HEK293 (cell line): Measurements from ENCODE around the gene HSD17B8.
A peak's percentile ranks its signal among the peaks of the same experiment; 100 is the strongest.

ENCODE experiments used
- CTCF ChIA-PET: fragments of 350-600 bp; formaldehyde crosslinking; extraction: SDS; loops from one replicate; lab custom pipeline; 2021; ENCODE audit warnings: antibody characterized with exemption; lab: Yijun Ruan, JAX
- POLR2A ChIA-PET: fragments of 300-600 bp; formaldehyde crosslinking; extraction: SDS; loops from one replicate; lab custom pipeline; 2020; ENCODE audit warnings: antibody characterized with exemption, inconsistent platforms; lab: Yijun Ruan, JAX
- H3K27ac ChIP-seq: fragments of 200-500 bp; sonication (Bioruptor generic); 2 replicates; pipeline ENCODE4 v1.5.1; 2014; ENCODE audit warnings: low read depth, low read length, control low read depth, inconsistent platforms; ENCODE audit errors: extremely low read depth
- H3K36me3 ChIP-seq, 2 experiments: fragments of 200-500 bp in 1 of 2; sonication (Bioruptor generic) in 1 of 2; 1 replicate in 1 of 2; 2 replicates in 1 of 2; pipeline ENCODE4 v1.5.1; 2014 to 2017; ENCODE audit warnings: inconsistent platforms in 2 of 2, low read length in 2 of 2; ENCODE audit not compliant: control insufficient read depth in 2 of 2, insufficient read depth in 1 of 2
- H3K4me1 ChIP-seq: fragments of 200-500 bp; sonication (Bioruptor generic); 2 replicates; pipeline ENCODE4 v1.5.1; 2014; ENCODE audit warnings: mild to moderate bottlenecking, low read length, inconsistent platforms; ENCODE audit not compliant: control insufficient read depth, insufficient read depth
- H3K4me3 ChIP-seq: 2 replicates; pipeline ENCODE4 v1.5.1; 2011; ENCODE audit warnings: low read depth, mild to moderate bottlenecking, control low read depth, low read length, moderate library complexity
- H3K9me3 ChIP-seq: fragments of 200-500 bp; sonication (Bioruptor generic); 2 replicates; pipeline ENCODE4 v1.5.1; 2014; ENCODE audit warnings: low read depth, low read length, inconsistent platforms; ENCODE audit not compliant: control insufficient read depth, insufficient read depth
- HOXD13 ChIP-seq: sonication (generic); formaldehyde crosslinking; IDR thresholded peaks from 2 replicates; pipeline ENCODE4 v1.8.0; 2022; ENCODE audit warnings: missing genetic modification reagents, borderline replicate concordance
- INSM2 ChIP-seq: fragments of 450-650 bp; formaldehyde crosslinking; IDR thresholded peaks from 2 replicates; pipeline ENCODE4 v1.5.1; 2016; ENCODE audit warnings: missing biosample characterization, missing genetic modification characterization
- MZF1 ChIP-seq: fragments of 450-650 bp; formaldehyde crosslinking; IDR thresholded peaks from 2 replicates; pipeline ENCODE4 v1.5.1; 2017; ENCODE audit warnings: missing biosample characterization, missing genetic modification characterization, borderline replicate concordance
- PRDM2 ChIP-seq: fragments of 450-650 bp; formaldehyde crosslinking; IDR thresholded peaks from 2 replicates; pipeline ENCODE4 v1.5.1; 2016; ENCODE audit warnings: missing biosample characterization, missing genetic modification characterization, borderline replicate concordance
- WT1 ChIP-seq: fragments of 450-650 bp; formaldehyde crosslinking; IDR thresholded peaks from 2 replicates; pipeline ENCODE4 v1.5.1; 2016; ENCODE audit warnings: missing biosample characterization, missing genetic modification characterization
- YY2 ChIP-seq: fragments of 450-650 bp; formaldehyde crosslinking; IDR thresholded peaks from 2 replicates; pipeline ENCODE4 v1.5.1; 2016; ENCODE audit warnings: missing biosample characterization, missing genetic modification characterization
- ZBTB26 ChIP-seq: fragments of 450-650 bp; formaldehyde crosslinking; optimal IDR thresholded peaks from 2 replicates; pipeline ENCODE3; 2016; ENCODE audit warnings: missing biosample characterization, mild to moderate bottlenecking, missing genetic modification characterization
- ZEB2 ChIP-seq: fragments of 450-650 bp; formaldehyde crosslinking; IDR thresholded peaks from 2 replicates; pipeline ENCODE4 v1.5.1; 2016; ENCODE audit warnings: missing biosample characterization, missing genetic modification characterization
- ZNF211 ChIP-seq: fragments of 450-650 bp; formaldehyde crosslinking; IDR thresholded peaks from 2 replicates; pipeline ENCODE4 v1.5.1; 2016; ENCODE audit warnings: low read depth, missing biosample characterization, missing genetic modification characterization
- ZNF449 ChIP-seq: fragments of 450-650 bp; formaldehyde crosslinking; IDR thresholded peaks from 2 replicates; pipeline ENCODE4 v1.5.1; 2017; ENCODE audit warnings: missing biosample characterization, mild to moderate bottlenecking, missing genetic modification characterization, moderate library complexity
- ZNF529 ChIP-seq: fragments of 450-650 bp; formaldehyde crosslinking; IDR thresholded peaks from 2 replicates; pipeline ENCODE4 v1.5.1; 2017; ENCODE audit warnings: missing genetic modification characterization, missing biosample characterization; ENCODE audit not compliant: insufficient replicate concordance
- ZNF530 ChIP-seq: fragments of 450-650 bp; formaldehyde crosslinking; IDR thresholded peaks from 2 replicates; pipeline ENCODE4 v1.5.1; 2016; ENCODE audit warnings: low read depth, missing biosample characterization, missing genetic modification characterization
- ZNF548 ChIP-seq: fragments of 450-650 bp; formaldehyde crosslinking; IDR thresholded peaks from 2 replicates; pipeline ENCODE4 v1.5.1; 2016; ENCODE audit warnings: missing biosample characterization, missing genetic modification characterization
- ZNF560 ChIP-seq: fragments of 450-650 bp; formaldehyde crosslinking; IDR thresholded peaks from 2 replicates; pipeline ENCODE4 v1.5.1; 2017; ENCODE audit warnings: missing biosample characterization, missing genetic modification characterization, borderline replicate concordance
- ZNF660 ChIP-seq: fragments of 450-650 bp; IDR thresholded peaks from 2 replicates; pipeline ENCODE4 v1.5.1; 2018; ENCODE audit warnings: missing biosample characterization, mild to moderate bottlenecking, missing genetic modification characterization
- ZNF747 ChIP-seq: fragments of 450-650 bp; formaldehyde crosslinking; IDR thresholded peaks from 2 replicates; pipeline ENCODE4 v1.5.1; 2016; ENCODE audit warnings: missing biosample characterization, missing genetic modification characterization
- ZNF830 ChIP-seq: fragments of 450-650 bp; IDR thresholded peaks from 2 replicates; pipeline ENCODE4 v1.5.0; 2018; ENCODE audit warnings: missing biosample characterization, missing genetic modification characterization, low read depth, mild to moderate bottlenecking, moderate library complexity
- ZSCAN18 ChIP-seq: fragments of 450-650 bp; formaldehyde crosslinking; IDR thresholded peaks from 2 replicates; pipeline ENCODE4 v1.5.1; 2016; ENCODE audit warnings: missing biosample characterization, missing genetic modification characterization
- TF ChIP-seq, protein P1 (sequence below): fragments of 450-650 bp; formaldehyde crosslinking; IDR thresholded peaks from 2 replicates; pipeline ENCODE4 v1.5.1; 2016; ENCODE audit warnings: missing biosample characterization, missing genetic modification characterization

Gene HSD17B8

DNA sequence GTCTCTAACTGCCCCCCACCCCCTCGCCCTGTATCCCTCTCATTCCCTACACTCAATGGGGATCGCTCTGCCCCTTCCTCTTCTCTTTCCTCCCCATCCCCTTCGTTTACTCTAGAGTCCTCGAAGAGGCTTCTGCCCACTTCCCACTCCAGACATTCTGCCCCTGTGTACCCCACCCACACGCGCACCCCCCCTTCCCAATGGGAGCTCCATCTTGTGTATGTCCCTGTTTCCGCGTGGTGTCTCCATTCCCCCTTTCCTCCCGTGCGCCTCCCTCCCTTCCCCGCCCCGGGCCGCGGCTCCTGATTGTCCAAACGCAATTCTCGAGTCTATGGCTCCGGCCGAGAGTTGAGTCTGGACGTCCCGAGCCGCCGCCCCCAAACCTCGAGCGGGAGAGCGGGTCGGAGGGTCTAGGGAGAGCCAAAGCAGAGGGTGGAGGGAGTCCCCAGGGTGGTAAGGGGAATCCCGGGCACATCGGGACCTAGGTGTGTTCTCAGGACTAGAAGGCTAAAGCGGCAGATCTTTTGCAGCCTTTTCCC, 3.2 kb downstream of the HSD17B8 start (continued):
- TF ChIP-seq ZSCAN18 (tag by site-specific recombination) = no peak
- no peak for TF ChIP-seq ZNF449
- TF ChIP-seq ZNF529 (tag by site-specific recombination) = no peak
- no peak for TF ChIP-seq INSM2 (tag by site-specific recombination)

DNA sequence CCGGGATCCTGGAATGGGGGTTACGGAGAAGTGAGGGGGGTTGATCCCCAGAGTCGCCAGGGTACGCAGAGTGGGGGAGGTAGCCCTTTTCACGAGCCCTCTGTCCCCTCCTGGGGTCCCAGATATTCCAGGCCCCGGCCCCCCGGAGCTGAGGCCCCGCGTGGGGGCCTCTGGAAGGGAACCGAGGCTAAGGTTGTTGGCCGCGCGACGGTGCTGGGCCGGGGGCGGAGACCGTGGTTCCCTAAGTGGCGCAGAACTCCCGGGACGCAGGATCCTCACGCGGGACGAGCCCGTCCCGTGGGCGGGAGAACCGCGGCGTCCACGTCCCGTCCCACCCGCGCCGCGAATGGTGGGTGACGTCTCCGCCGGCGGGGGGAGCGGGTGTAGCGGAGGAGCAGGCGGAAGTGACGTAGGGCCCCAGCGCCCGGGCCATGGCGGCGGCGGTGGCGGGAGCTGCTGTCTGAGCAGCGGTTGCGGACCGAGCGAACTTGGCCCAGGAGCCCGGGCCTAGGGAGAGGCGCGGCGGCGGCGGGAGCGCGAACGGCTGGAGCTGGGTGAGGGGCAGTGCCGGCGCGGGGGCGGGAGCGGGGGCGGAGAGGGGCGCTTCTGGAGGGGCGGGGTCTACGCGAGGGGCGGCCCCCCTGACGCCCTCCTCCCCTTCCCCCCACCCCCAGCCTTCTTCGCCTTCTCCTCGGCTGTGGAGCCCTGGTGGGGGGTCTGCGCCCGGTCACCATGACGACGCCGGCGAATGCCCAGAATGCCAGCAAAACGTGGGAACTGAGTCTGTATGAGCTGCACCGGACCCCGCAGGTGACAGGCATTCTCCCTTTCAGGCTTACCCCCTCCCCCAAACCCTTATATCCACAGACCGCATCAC, 3.9 kb downstream of the HSD17B8 start, which contains the start of gene RING1:
TSS of gene RING1 (plus strand) at position 410 of the 877 bp plus-strand sequence. CDS start at position 733, 323 bp downstream.
- peak within 1 kb of the TSS; percentile 88 for H3K4me3 ChIP-seq
- POLR2A ChIA-PET = interaction anchor here (0.5 to 2.8 kb wide), 26 partner anchors 8 to 383 kb away, joined by 3 to 25 read pairs (median 6); partner anchors contain the start of genes B3GALT4, RPS18, RXRB and SLC39A7
- CTCF ChIA-PET = interaction anchor here (0.7 to 3.9 kb wide), 6 partner anchors 10 to 48 kb away, joined by 3 to 30 read pairs (median 4); no protein-coding TSS in a partner anchor
- H3K27ac ChIP-seq = peak within 1 kb of the TSS; percentile 95
- H3K9me3 ChIP-seq = no peaks in the 10 kb centered on the region
- peaks cover 21% of the 10 kb centered on the region for H3K4me1 ChIP-seq
- H3K36me3 ChIP-seq = peaks cover 11 to 34% of the 10 kb centered on the region in 2 experiments; a peak in 2 of 3 replicates
- TF ChIP-seq ZNF211 (tag by site-specific recombination) (no peak), ZNF747 (tag by site-specific recombination) (no peak), WT1 (tag by site-specific recombination) (0 out of 2 replicates have a peak, but pooled peaks have one; percentile 12), MZF1 (tag by site-specific recombination) (0 out of 2 replicates have a peak, but pooled peaks have one; percentile 20), ZBTB26 (tag by site-specific recombination) (peak; percentile 81), ZEB2 (tag by site-specific recombination) (peak; percentile 84), ZNF530 (tag by site-specific recombination) (no peak), ZNF548 (tag by site-specific recombination) (no peak), YY2 (peak; percentile 91), ZNF560 (tag by site-specific recombination) (no peak), ZNF660 (tag by site-specific recombination) (peak; percentile 65; the same call in 1 of the 2 replicates), HOXD13 (no peak), PRDM2 (no peak), ZNF830 (tag by site-specific recombination) (no peak)
- TF ChIP-seq, protein P1, sequence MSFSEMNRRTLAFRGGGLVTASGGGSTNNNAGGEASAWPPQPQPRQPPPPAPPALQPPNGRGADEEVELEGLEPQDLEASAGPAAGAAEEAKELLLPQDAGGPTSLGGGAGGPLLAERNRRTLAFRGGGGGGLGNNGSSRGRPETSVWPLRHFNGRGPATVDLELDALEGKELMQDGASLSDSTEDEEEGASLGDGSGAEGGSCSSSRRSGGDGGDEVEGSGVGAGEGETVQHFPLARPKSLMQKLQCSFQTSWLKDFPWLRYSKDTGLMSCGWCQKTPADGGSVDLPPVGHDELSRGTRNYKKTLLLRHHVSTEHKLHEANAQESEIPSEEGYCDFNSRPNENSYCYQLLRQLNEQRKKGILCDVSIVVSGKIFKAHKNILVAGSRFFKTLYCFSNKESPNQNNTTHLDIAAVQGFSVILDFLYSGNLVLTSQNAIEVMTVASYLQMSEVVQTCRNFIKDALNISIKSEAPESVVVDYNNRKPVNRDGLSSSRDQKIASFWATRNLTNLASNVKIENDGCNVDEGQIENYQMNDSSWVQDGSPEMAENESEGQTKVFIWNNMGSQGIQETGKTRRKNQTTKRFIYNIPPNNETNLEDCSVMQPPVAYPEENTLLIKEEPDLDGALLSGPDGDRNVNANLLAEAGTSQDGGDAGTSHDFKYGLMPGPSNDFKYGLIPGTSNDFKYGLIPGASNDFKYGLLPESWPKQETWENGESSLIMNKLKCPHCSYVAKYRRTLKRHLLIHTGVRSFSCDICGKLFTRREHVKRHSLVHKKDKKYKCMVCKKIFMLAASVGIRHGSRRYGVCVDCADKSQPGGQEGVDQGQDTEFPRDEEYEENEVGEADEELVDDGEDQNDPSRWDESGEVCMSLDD (tag by site-specific recombination) = peak; percentile 79
